Endothelial cell of umbilical vein (primary cell): Measurements from ENCODE around the gene CTNND2. TPM values are rescaled to one million over a fixed set of nuclear protein-coding genes. Genes with fewer than 3 reads are reported as not detected.

Source experiments
- BruUV-seq: library from RNA; stranded (reverse); fragments of 400-500 nt; replicated peaks from 2 replicates; lab custom pipeline; 2021; lab: Mats Ljungman, UMichigan
- CTCF ChIA-PET: fragments of 300-600, 350-600 bp; sonication (Branson Sonifier 250); formaldehyde crosslinking; loops from one replicate; lab custom pipeline; 2021; ENCODE audit warnings: antibody characterized with exemption, inconsistent platforms; lab: Charles Lee
- POLR2A ChIA-PET: fragments of 300-600, 350-600 bp; sonication (Branson Sonifier 250); formaldehyde crosslinking; loops from one replicate; lab custom pipeline; 2021; ENCODE audit warnings: antibody characterized with exemption, inconsistent platforms; lab: Charles Lee
- DNase-seq: peaks from one replicate; pipeline ENCODE4 v3.0.0-alpha.2; 2011; ENCODE audit warnings: low read depth, low spot score
- FAIRE-seq: peaks from 2 replicates; lab custom pipeline; 2011; peaks lifted over from hg19 to GRCh38; lab: Jason Lieb, UNC
- H2AFZ ChIP-seq: 2 replicates; pipeline ENCODE4 v1.6.0; 2012; ENCODE audit warnings: low read depth, low read length, control low read depth, inconsistent platforms
- H3K27ac ChIP-seq: 2 replicates; pipeline ENCODE4 v1.5.1; 2011; ENCODE audit warnings: low read depth, mild to moderate bottlenecking, control low read depth, low read length, moderate library complexity; ENCODE audit not compliant: insufficient read depth
- H3K27me3 ChIP-seq, 2 experiments: 2 replicates each; pipeline versions ENCODE4 v1.6.0 to v1.6.1; 2011; ENCODE audit warnings: low read length in 2 of 2, mixed read lengths in 1 of 2; ENCODE audit not compliant: control insufficient read depth in 2 of 2, insufficient read depth in 2 of 2
- H3K36me3 ChIP-seq, 2 experiments: 2 replicates in 1 of 2; 3 replicates in 1 of 2; pipeline ENCODE4 v1.5.1; 2011; ENCODE audit warnings: low read length in 2 of 2, mild to moderate bottlenecking in 1 of 2, moderate library complexity in 1 of 2; ENCODE audit not compliant: control insufficient read depth in 2 of 2, insufficient read depth in 2 of 2; ENCODE audit errors: extremely low read depth in 1 of 2
- H3K4me1 ChIP-seq: 3 replicates; pipeline ENCODE4 v1.5.1; 2011; ENCODE audit warnings: mild to moderate bottlenecking, low read length; ENCODE audit not compliant: control insufficient read depth, insufficient read depth; ENCODE audit errors: extremely low read depth
- H3K4me2 ChIP-seq: 2 replicates; pipeline ENCODE4 v1.6.1; 2011; ENCODE audit warnings: low read length, control low read depth, mixed read lengths; ENCODE audit not compliant: insufficient read depth
- H3K4me3 ChIP-seq, 3 experiments: fragments of 200-600 bp in 1 of 3; sonication (generic), shearing (Covaris generic) in 1 of 3; replicated peaks in 1 of 3; 2 replicates each; pipeline ENCODE4 v1.5.1; 2011 to 2016; ENCODE audit warnings: control low read depth in 3 of 3, low read length in 3 of 3, mild to moderate bottlenecking in 2 of 3, inconsistent platforms in 1 of 3, low read depth in 1 of 3, moderate library complexity in 1 of 3; ENCODE audit not compliant: insufficient read depth in 1 of 3
- H3K79me2 ChIP-seq: 2 replicates; pipeline ENCODE4 v1.6.0; 2012; ENCODE audit warnings: low read length, inconsistent platforms; ENCODE audit not compliant: control insufficient read depth, insufficient read depth
- H3K9ac ChIP-seq: replicated peaks from 2 replicates; pipeline ENCODE3; 2011; ENCODE audit warnings: low read length, control low read depth; ENCODE audit not compliant: insufficient read depth; ENCODE audit errors: extremely low read depth
- H3K9me1 ChIP-seq: replicated peaks from 3 replicates; pipeline ENCODE4 v1.6.0; 2011; ENCODE audit warnings: mild to moderate bottlenecking, low read length; ENCODE audit not compliant: control insufficient read depth, insufficient read depth; ENCODE audit errors: extremely low read depth
- H3K9me3 ChIP-seq: replicated peaks from 2 replicates; pipeline ENCODE4 v1.5.1; 2012; ENCODE audit warnings: low read length, inconsistent platforms; ENCODE audit not compliant: control insufficient read depth, insufficient read depth
- H4K20me1 ChIP-seq: replicated peaks from 2 replicates; pipeline ENCODE3; 2011; ENCODE audit warnings: mild to moderate bottlenecking, low read length; ENCODE audit not compliant: control insufficient read depth, insufficient read depth; ENCODE audit errors: extremely low read depth
- CTCF ChIP-seq, 2 donors: IDR thresholded peaks; 1 replicate in 1 of 2; 2 replicates in 1 of 2; pipeline ENCODE4 v1.5.1; 2011; ENCODE audit warnings: low read length in 2 of 2, mild to moderate bottlenecking in 2 of 2, moderate library complexity in 2 of 2, control low read depth in 1 of 2, inconsistent platforms in 1 of 2, low read depth in 1 of 2; ENCODE audit not compliant: insufficient read depth in 1 of 2; ENCODE audit errors: extremely low read depth in 1 of 2
- EZH2 ChIP-seq: IDR thresholded peaks from 2 replicates; pipeline ENCODE4 v1.6.1; 2012; ENCODE audit warnings: borderline replicate concordance, low read depth, mild to moderate bottlenecking, moderate library complexity, low read length, inconsistent platforms; ENCODE audit not compliant: severe bottlenecking
- FOS ChIP-seq: IDR thresholded peaks from 2 replicates; pipeline ENCODE4 v1.6.1; 2011; ENCODE audit warnings: mild to moderate bottlenecking, low read length, moderate library complexity, borderline replicate concordance; ENCODE audit not compliant: insufficient read depth
- GATA2 ChIP-seq: IDR thresholded peaks from 2 replicates; pipeline ENCODE4 v1.7.0; 2011; ENCODE audit warnings: low read depth, mild to moderate bottlenecking, moderate library complexity, mixed read lengths, low read length; ENCODE audit not compliant: insufficient read length, insufficient read depth
- JUN ChIP-seq: IDR thresholded peaks from 2 replicates; pipeline ENCODE4 v1.6.1; 2011; ENCODE audit warnings: borderline replicate concordance, low read depth; ENCODE audit not compliant: insufficient read length, insufficient read depth
- MAX ChIP-seq: IDR thresholded peaks from 2 replicates; pipeline ENCODE4 v1.6.1; 2011; ENCODE audit not compliant: insufficient read depth, insufficient read length
- MYC ChIP-seq: IDR thresholded peaks from one replicate; pipeline ENCODE4 v1.6.1; 2011; ENCODE audit warnings: mild to moderate bottlenecking, low read depth, low read length
- POLR2A ChIP-seq: IDR thresholded peaks from 2 replicates; pipeline ENCODE4 v1.6.1; 2012; ENCODE audit warnings: low read depth, mild to moderate bottlenecking, control low read depth, low read length
- POLR2AphosphoS5 ChIP-seq: IDR thresholded peaks from 2 replicates; pipeline ENCODE4 v1.6.1; 2012; ENCODE audit warnings: low read depth, mild to moderate bottlenecking, control low read depth, low read length, moderate library complexity; ENCODE audit not compliant: insufficient read depth
- dilution Hi-C: fragments of 300-500 bp; cut with MboI; formaldehyde crosslinking; loops from one replicate; pipeline ENCODE4 v1.15.0; 2019; ENCODE audit warnings: low sequenced_read_pairs; ENCODE audit not compliant: extremely low pct_ligation_motif_present
- intact Hi-C: fragments of 100-400 bp; cut with micrococcal nuclease; formaldehyde crosslinking; loops from one replicate; pipeline ENCODE4 v1.10.0; 2022
- polyA plus RNA-seq, 4 experiments: library from polyadenylated mRNA; depleted of rRNA in 3 of 4; stranded (reverse) in 3 of 4; unstranded in 1 of 4; fragments of >200 nt; gene quantifications; 2 replicates each; pipeline versions ENCODE4 v1.2.1 to v1.2.3, GENCODE V29; 2011 to 2012; ENCODE audit warnings: missing spikeins in 1 of 4
- total RNA-seq: library from RNA; stranded (reverse); gene quantifications from 2 replicates; pipeline ENCODE4 v1.2.3, GENCODE V29; 2021

CTNND2 gene
- total and polyA plus RNA-seq, 2 donors (not counting 3 experiments of a cell fraction or from before 2014, with no cell fraction given): not detected

- no peaks in the 10 kb centered on the region for H3K27me3 ChIP-seq
- DNase-seq: no peak
- peaks cover under 1% of the 10 kb centered on the region for H3K9me3 ChIP-seq
- CTCF ChIA-PET: no interaction called here
- no peak overlapping the region for H3K4me2 ChIP-seq
- no peak overlapping the region for H3K27ac ChIP-seq
- BruUV-seq: no TSS peak
- H3K79me2 ChIP-seq: no peaks in the 10 kb centered on the region
- no peaks in the 10 kb centered on the region for H3K4me1 ChIP-seq
- dilution Hi-C loops (no loop called here), intact Hi-C loops (no loop called here)
- no peak for TF ChIP-seq POLR2A
- TF ChIP-seq EZH2: no peak
- TF ChIP-seq CTCF (IDR thresholded peaks at IDR 0.05; ENCODE audit: extremely low read depth in 1 of 2, insufficient read depth in 1 of 2, low read depth in 1 of 2, low read length in 2 of 2): no peak
- TF ChIP-seq MYC: no peak
- no peak for TF ChIP-seq FOS
- TF ChIP-seq GATA2: no peak
- TF ChIP-seq POLR2AphosphoS5: no peak
- no peak for TF ChIP-seq JUN
- no peak for TF ChIP-seq MAX
- FAIRE-seq: no peak
- no peak overlapping the region for H3K9ac ChIP-seq
- POLR2A ChIA-PET: no interaction called here
- no peaks in the 10 kb centered on the region for H4K20me1 ChIP-seq
- no peak overlapping the region for H3K4me3 ChIP-seq
- no peaks in the 10 kb centered on the region for H3K36me3 ChIP-seq
- H3K9me1 ChIP-seq: no peaks in the 10 kb centered on the region
- H2AFZ ChIP-seq: no peak overlapping the region
These were observed 568.1 kb downstream of the CTNND2 start for GRCh38 chr5:11335881-11336760.
